Astrocyte (in vitro differentiated cells and primary cell): Measurements from ENCODE around the gene TSPAN15. TPM values are rescaled to one million over a fixed set of nuclear protein-coding genes. Genes with fewer than 3 reads are reported as not detected.

Experiments used
- DNase-seq: peaks from one replicate; pipeline ENCODE4 v3.0.0-alpha.2; 2010; ENCODE audit warnings: low read depth
- FAIRE-seq: peaks from 2 replicates; lab custom pipeline; 2011; peaks lifted over from hg19 to GRCh38; lab: Jason Lieb, UNC
- H2AFZ ChIP-seq: 2 replicates; pipeline ENCODE4 v1.6.0; 2012; ENCODE audit warnings: low read depth, low read length, inconsistent platforms
- H3K27ac ChIP-seq: 2 replicates; pipeline ENCODE4 v1.5.1; 2011; ENCODE audit warnings: low read depth, low read length, inconsistent platforms
- H3K27me3 ChIP-seq: 2 replicates; pipeline ENCODE4 v1.6.0; 2011; ENCODE audit warnings: low read length, inconsistent platforms; ENCODE audit not compliant: insufficient read depth
- H3K36me3 ChIP-seq: 2 replicates; pipeline ENCODE4 v1.5.1; 2011; ENCODE audit warnings: low read length, inconsistent platforms; ENCODE audit not compliant: insufficient read depth
- H3K4me1 ChIP-seq: 2 replicates; pipeline ENCODE4 v1.5.1; 2011; ENCODE audit warnings: low read length, inconsistent platforms; ENCODE audit not compliant: insufficient read depth
- H3K4me2 ChIP-seq: 2 replicates; pipeline ENCODE4 v1.6.0; 2012; ENCODE audit warnings: low read length, inconsistent platforms
- H3K4me3 ChIP-seq: 2 replicates; pipeline ENCODE4 v1.5.1; 2011; ENCODE audit warnings: low read depth, mild to moderate bottlenecking, low read length, inconsistent platforms; ENCODE audit not compliant: insufficient read depth
- H3K79me2 ChIP-seq: 2 replicates; pipeline ENCODE4 v1.6.0; 2012; ENCODE audit warnings: mild to moderate bottlenecking, low read length, inconsistent platforms; ENCODE audit not compliant: insufficient read depth
- H3K9ac ChIP-seq: 2 replicates; pipeline ENCODE4 v1.6.0; 2012; ENCODE audit warnings: mild to moderate bottlenecking, low read length, inconsistent platforms
- H3K9me3 ChIP-seq: 2 replicates; pipeline ENCODE4 v1.5.1; 2012; ENCODE audit warnings: low read depth, mild to moderate bottlenecking, low read length, inconsistent platforms; ENCODE audit not compliant: insufficient read depth
- H4K20me1 ChIP-seq: 2 replicates; pipeline ENCODE4 v1.6.0; 2012; ENCODE audit warnings: low read length, inconsistent platforms; ENCODE audit not compliant: insufficient read depth
- H3K27ac Mint-ChIP-seq: one replicate; pipeline ENCODE4 v1.8.0; 2021; ENCODE audit warnings: mild to moderate bottlenecking, mixed read lengths; ENCODE audit not compliant: unreplicated experiment
- H3K27me3 Mint-ChIP-seq: one replicate; pipeline ENCODE4 v1.8.0; 2021; ENCODE audit warnings: low read depth, mixed read lengths; ENCODE audit not compliant: unreplicated experiment
- H3K36me3 Mint-ChIP-seq: one replicate; pipeline ENCODE4 v1.8.0; 2021; ENCODE audit warnings: low read depth, mixed read lengths; ENCODE audit not compliant: unreplicated experiment
- H3K4me1 Mint-ChIP-seq: one replicate; pipeline ENCODE4 v1.8.0; 2021; ENCODE audit warnings: low read depth, mixed read lengths; ENCODE audit not compliant: unreplicated experiment
- H3K4me3 Mint-ChIP-seq: one replicate; pipeline ENCODE4 v1.8.0; 2021; ENCODE audit warnings: mild to moderate bottlenecking, moderate library complexity, mixed read lengths; ENCODE audit not compliant: unreplicated experiment
- H3K9me3 Mint-ChIP-seq: one replicate; pipeline ENCODE4 v1.8.0; 2021; ENCODE audit warnings: mild to moderate bottlenecking, mixed read lengths; ENCODE audit not compliant: unreplicated experiment
- EZH2 ChIP-seq: IDR thresholded peaks from 2 replicates; pipeline ENCODE4 v1.6.1; 2012; ENCODE audit warnings: mild to moderate bottlenecking, low read length, inconsistent platforms; ENCODE audit not compliant: insufficient read depth
- total RNA-seq: library from RNA; stranded (reverse); gene quantifications from 2 replicates; pipeline ENCODE4 v1.2.1, GENCODE V29; 2021
- TF ChIP-seq, protein P1 (sequence below): IDR thresholded peaks from 2 replicates; pipeline ENCODE4 v1.5.1; 2011; ENCODE audit warnings: low read depth, mild to moderate bottlenecking, inconsistent platforms, low read length, moderate library complexity; ENCODE audit not compliant: insufficient read depth

The TSPAN15 gene
- total RNA-seq, 1 donor from 2014 or later = 9.4 TPM

DNA sequence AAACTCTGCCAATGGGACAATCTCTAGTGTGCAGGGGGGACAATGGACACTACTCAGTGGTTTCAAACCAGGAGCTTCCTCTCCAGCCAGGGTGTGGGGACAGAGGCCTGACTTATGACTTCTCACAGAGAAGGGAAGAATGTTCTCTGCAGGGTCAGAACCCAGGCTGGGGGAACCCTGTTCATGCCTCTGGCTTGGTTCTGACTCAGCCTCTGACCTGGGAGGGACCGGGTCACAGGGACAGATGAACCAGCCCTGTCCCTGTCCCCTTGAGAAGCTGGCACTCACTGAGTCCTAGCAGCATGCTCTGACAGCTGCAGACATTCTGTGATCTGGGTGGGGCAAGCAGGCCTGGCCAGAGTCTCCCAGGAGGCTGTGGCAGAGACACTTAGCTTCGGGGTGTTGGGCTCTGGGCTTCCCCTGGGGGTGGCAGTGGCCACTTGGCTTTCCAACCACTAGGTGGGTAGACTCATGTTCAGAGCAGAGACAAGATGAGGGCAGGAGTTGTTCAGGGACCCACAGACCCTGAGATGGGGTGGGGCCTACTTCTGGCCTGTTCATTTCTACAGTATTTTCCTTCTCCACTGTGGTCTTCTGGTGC is 13.6 kb downstream of the TSPAN15 start:
- H3K4me1 Mint-ChIP-seq = peaks cover 26% of the 10 kb centered on the region
- no peaks in the 10 kb centered on the region for H3K36me3 Mint-ChIP-seq
- no peak overlapping the region for H3K27ac Mint-ChIP-seq

DNA sequence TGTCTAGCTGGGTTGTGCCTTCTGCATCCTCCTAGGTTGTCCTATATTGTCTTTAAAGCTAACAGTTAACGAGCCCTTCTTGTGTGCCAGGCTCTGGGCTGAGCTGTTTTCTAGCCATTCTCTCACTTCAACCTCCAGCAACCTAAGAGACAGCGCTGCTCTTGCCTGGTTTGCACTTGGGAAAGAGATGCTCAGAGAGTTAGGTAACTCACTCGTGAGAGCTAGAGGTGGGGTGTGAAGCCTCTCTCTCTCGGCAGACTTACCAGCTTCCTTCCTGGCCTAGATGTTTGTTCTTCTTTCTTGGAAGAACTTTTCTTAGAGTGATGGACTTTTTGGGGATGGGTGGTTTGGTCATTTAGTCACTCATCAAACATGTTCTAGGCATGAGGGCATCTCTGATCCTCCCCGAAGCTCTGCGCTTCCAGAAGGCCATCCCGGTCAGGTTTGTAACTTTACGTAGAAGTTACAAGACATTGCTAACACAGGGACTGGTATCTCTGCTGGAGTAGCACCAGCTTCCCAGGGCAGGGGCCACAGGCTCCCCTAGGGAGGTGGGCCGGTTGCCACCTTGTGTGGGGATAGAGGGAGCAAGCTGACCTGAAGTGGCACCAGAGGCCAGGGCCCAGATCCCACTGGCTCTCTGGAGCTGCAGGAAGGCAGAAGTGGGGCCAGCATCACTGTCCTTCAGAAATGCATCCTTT is 14.3 kb downstream of the TSPAN15 start:
- Histone ChIP-seq H4K20me1 (no peaks in the 10 kb centered on the region), H3K36me3 (no peaks in the 10 kb centered on the region), H3K9ac (no peak overlapping the region), H3K27ac (no peak overlapping the region), H3K4me1 (no peaks in the 10 kb centered on the region), H3K27me3 (peaks cover 4% of the 10 kb centered on the region), H3K4me2 (no peak overlapping the region), H3K9me3 (no peaks in the 10 kb centered on the region), H3K4me3 (no peak overlapping the region), H3K79me2 (no peaks in the 10 kb centered on the region), H2AFZ (no peak overlapping the region)
- Mint-ChIP-seq H3K4me1 (peaks cover 25% of the 10 kb centered on the region), H3K27me3 (no peaks in the 10 kb centered on the region), H3K4me3 (no peak overlapping the region), H3K27ac (no peak overlapping the region), H3K36me3 (no peaks in the 10 kb centered on the region), H3K9me3 (no peaks in the 10 kb centered on the region)
- DNase-seq = no peak
- no peak for TF ChIP-seq EZH2
- TF ChIP-seq, protein P1, sequence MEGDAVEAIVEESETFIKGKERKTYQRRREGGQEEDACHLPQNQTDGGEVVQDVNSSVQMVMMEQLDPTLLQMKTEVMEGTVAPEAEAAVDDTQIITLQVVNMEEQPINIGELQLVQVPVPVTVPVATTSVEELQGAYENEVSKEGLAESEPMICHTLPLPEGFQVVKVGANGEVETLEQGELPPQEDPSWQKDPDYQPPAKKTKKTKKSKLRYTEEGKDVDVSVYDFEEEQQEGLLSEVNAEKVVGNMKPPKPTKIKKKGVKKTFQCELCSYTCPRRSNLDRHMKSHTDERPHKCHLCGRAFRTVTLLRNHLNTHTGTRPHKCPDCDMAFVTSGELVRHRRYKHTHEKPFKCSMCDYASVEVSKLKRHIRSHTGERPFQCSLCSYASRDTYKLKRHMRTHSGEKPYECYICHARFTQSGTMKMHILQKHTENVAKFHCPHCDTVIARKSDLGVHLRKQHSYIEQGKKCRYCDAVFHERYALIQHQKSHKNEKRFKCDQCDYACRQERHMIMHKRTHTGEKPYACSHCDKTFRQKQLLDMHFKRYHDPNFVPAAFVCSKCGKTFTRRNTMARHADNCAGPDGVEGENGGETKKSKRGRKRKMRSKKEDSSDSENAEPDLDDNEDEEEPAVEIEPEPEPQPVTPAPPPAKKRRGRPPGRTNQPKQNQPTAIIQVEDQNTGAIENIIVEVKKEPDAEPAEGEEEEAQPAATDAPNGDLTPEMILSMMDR = no peak
- FAIRE-seq = no peak

More for the DNA sequence above, 13.6 kb downstream of the TSPAN15 start:
- Mint-ChIP-seq H3K9me3 (no peaks in the 10 kb centered on the region), H3K4me3 (no peak overlapping the region), H3K27me3 (no peaks in the 10 kb centered on the region)
- Histone ChIP-seq H2AFZ (no peak overlapping the region), H3K27ac (no peak overlapping the region), H3K9ac (no peak overlapping the region), H3K4me3 (no peak overlapping the region), H3K4me2 (no peak overlapping the region), H3K36me3 (no peaks in the 10 kb centered on the region), H3K4me1 (no peaks in the 10 kb centered on the region), H4K20me1 (no peaks in the 10 kb centered on the region), H3K9me3 (no peaks in the 10 kb centered on the region), H3K79me2 (no peaks in the 10 kb centered on the region), H3K27me3 (no peaks in the 10 kb centered on the region)
- DNase-seq (no peak), FAIRE-seq (no peak)
- no peak for TF ChIP-seq EZH2
- TF ChIP-seq, protein P1 = no peak

DNA sequence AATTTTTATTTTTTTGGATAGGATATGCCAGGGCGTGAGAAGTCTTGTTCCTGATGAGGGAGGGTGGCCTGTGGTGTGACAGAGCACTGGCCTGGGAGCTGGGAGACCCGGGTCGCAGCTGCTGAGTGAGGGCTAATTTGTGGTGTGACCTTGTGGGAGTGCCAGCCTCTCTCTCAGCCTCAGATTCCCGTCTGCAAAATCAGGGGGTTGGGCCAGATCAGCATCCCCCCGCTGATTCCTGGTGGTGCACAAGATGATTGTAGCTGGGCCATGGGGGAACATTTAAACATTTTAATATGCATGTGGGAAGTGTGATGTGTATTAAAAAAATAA is 14.9 kb downstream of the TSPAN15 start:
- Histone ChIP-seq H2AFZ (no peak overlapping the region), H3K4me1 (no peaks in the 10 kb centered on the region), H3K4me2 (no peak overlapping the region), H3K9me3 (no peaks in the 10 kb centered on the region), H3K9ac (no peak overlapping the region), H4K20me1 (no peaks in the 10 kb centered on the region), H3K79me2 (no peaks in the 10 kb centered on the region), H3K27ac (no peak overlapping the region), H3K36me3 (no peaks in the 10 kb centered on the region), H3K27me3 (peaks cover 5% of the 10 kb centered on the region), H3K4me3 (no peak overlapping the region)
- no peak for DNase-seq
- no peak for FAIRE-seq
- TF ChIP-seq, protein P1 = no peak
- no peak for TF ChIP-seq EZH2
- no peak overlapping the region for H3K4me3 Mint-ChIP-seq
- no peak overlapping the region for H3K27ac Mint-ChIP-seq
- no peaks in the 10 kb centered on the region for H3K36me3 Mint-ChIP-seq
- no peaks in the 10 kb centered on the region for H3K27me3 Mint-ChIP-seq
- H3K4me1 Mint-ChIP-seq = peaks cover 29% of the 10 kb centered on the region
- no peaks in the 10 kb centered on the region for H3K9me3 Mint-ChIP-seq
